Measurements from ENCODE around the gene RALGAPA2. TPM values are rescaled to one million over a fixed set of nuclear protein-coding genes. Genes with fewer than 3 reads are reported as not detected.
"Not testable (repeated sequence)": the region's sequence is repeated elsewhere in the genome, so short reads cannot be mapped to it uniquely, and the experiment has no call there.

The RALGAPA2 gene
- polyA plus RNA-seq, 1 donor from 2014 or later, result 5.4 TPM

GRCh38 chr20:20364593-20365479 is 347.6 kb downstream of the RALGAPA2 start:
- H3K4me1 Mint-ChIP-seq, result peaks cover 7 to 21% (median 15%) of the 10 kb centered on the region in 3 donors
- H3K4me3 Mint-ChIP-seq, result peak overlapping the region in 2 of 4 donors; percentile 41 to 62
- peaks cover 59% of the 10 kb centered on the region for H3K27me3 Mint-ChIP-seq
- H3K36me3 Mint-ChIP-seq, result peaks cover 2% of the 10 kb centered on the region
- H3K27ac Mint-ChIP-seq, result peak overlapping the region; percentile 33 to 86 (median 64)
- H3K9me3 Mint-ChIP-seq, result peaks cover 0 to 2% (median 0%) of the 10 kb centered on the region in 3 donors

GRCh38 chr20:20363799-20364592 is 348.4 kb downstream of the RALGAPA2 start:
- Mint-ChIP-seq H3K9me3 (peaks cover 0 to 2% (median 0%) of the 10 kb centered on the region in 3 donors), H3K27me3 (peaks cover 55% of the 10 kb centered on the region), H3K36me3 (peaks cover 2% of the 10 kb centered on the region), H3K27ac (peak overlapping the region; percentile 25 to 88 (median 27)), H3K4me3 (peak overlapping the region in 3 of 4 donors; percentile 16 to 57 (median 40)), H3K4me1 (peaks cover 8 to 20% (median 13%) of the 10 kb centered on the region in 3 donors)

DNA sequence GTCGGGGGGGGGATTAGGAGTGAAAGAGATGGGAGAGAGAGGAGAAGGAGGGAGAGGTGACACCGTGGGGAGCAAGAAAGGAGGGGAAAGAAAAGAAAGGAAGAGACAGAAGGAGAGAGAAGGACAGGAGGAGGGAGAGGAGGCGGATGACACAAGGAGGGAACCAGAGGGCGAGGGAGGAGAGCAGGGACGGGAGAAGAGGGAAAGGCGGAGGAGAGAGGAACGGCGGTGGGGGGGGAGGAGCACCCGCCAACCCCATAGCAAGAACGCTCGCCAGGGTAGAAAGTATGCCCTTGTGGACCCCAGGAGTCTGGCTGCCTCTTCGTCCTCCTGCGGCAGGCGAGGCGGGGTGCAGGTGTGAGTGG is 349.0 kb downstream of the RALGAPA2 start:
- H3K36me3 Mint-ChIP-seq, result peaks cover 2% of the 10 kb centered on the region
- H3K27ac Mint-ChIP-seq, result peak overlapping the region in 1 of 3 donors; percentile 88
- H3K9me3 Mint-ChIP-seq, result peaks cover 0 to 2% (median 0%) of the 10 kb centered on the region in 3 donors
- peak overlapping the region in 1 of 4 donors; percentile 16 for H3K4me3 Mint-ChIP-seq
- H3K27me3 Mint-ChIP-seq, result peaks cover 55% of the 10 kb centered on the region
- peaks cover 9 to 20% (median 13%) of the 10 kb centered on the region in 3 donors for H3K4me1 Mint-ChIP-seq

DNA sequence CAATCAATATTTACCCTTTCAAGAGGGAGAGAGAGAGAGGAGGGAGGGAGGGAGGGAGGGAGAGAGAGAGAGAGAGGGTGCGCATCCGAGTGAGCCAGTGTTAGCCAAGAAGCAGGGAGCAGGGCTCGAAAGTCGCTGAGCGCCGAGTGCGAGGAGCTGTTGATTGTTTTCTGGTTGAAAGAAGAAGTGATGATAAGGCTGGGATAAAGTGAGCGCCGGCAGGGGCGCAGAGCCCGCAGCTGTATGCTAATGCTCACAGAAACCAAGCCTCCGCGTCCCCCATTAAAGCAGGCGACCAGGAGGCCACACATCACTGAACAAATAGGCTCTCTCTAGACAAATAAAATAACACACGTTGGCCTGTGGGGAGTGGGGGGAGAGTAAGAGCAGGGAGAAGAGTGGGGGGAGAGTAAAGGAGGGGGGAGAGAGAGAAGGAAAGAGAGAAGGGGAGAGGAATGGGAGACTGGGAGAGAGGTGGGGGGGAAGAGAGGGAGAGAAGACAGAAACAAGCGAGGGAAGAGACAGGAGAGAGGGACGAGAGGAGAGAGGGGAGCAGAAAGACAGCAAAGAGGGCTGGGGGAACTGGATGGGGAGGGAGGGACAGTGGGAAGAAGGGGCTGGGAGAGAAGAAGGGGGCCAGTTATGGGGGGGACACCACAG is 349.5 kb downstream of the RALGAPA2 start:
- H3K4me3 Mint-ChIP-seq, result peak overlapping the region in 1 of 4 donors; percentile 83
- peaks cover 55% of the 10 kb centered on the region for H3K27me3 Mint-ChIP-seq
- H3K9me3 Mint-ChIP-seq, result peaks cover 0 to 2% (median 0%) of the 10 kb centered on the region in 3 donors
- H3K36me3 Mint-ChIP-seq, result peaks cover 2% of the 10 kb centered on the region
- no peak overlapping the region for H3K27ac Mint-ChIP-seq
- peaks cover 9 to 20% (median 13%) of the 10 kb centered on the region in 3 donors for H3K4me1 Mint-ChIP-seq

DNA sequence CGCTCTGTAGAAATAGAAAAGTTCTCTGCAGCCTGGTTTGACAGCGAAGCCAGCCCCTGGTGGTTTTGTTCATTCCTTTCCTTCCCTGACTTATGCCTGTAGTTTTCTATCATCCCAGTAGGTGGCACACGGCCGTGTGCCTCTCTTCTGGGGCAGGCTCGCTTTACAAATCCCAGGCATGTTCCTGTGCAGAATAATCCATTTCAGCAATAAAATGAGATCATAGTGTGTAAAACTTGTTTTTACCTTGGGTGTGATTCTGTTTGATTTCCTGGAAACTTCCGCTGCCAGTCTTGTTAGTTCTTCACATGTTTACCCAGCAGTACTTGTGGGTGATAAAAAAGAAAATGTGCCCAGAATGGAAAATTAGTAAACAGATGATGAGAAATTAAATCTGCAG is 352.0 kb downstream of the RALGAPA2 start:
- no peaks in the 10 kb centered on the region for H3K36me3 Mint-ChIP-seq
- peak overlapping the region in 1 of 3 donors; percentile 13 for H3K27ac Mint-ChIP-seq
- H3K4me3 Mint-ChIP-seq, result peak overlapping the region in 1 of 4 donors; percentile 79
- peaks cover 39% of the 10 kb centered on the region for H3K27me3 Mint-ChIP-seq
- no peaks in the 10 kb centered on the region for H3K9me3 Mint-ChIP-seq
- peaks cover 9 to 15% (median 11%) of the 10 kb centered on the region in 3 donors for H3K4me1 Mint-ChIP-seq

DNA sequence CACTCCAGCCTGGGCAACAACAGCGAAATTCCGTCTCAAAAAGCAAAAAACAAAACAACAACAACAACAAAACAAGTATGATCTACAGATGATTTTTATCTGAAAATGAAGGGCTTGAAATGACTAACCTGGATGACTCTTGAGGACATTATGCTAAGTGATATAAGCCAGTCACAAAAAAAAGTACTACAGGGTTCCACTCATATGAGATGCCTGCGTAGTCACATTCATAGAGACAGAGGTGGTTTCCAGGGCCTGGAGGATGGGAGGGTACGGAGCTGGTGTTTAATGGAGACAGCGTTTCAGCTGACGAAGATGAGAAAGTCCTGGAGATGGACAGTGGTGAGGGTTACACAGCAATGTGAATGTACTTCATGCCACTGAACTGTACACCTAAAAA is 352.8 kb downstream of the RALGAPA2 start:
- Mint-ChIP-seq H3K4me3 (no peak overlapping the region), H3K4me1 (peaks cover 7 to 13% (median 11%) of the 10 kb centered on the region in 3 donors), H3K36me3 (no peaks in the 10 kb centered on the region), H3K27ac (no peak overlapping the region), H3K27me3 (peaks cover 31% of the 10 kb centered on the region), H3K9me3 (no peaks in the 10 kb centered on the region)

- Mint-ChIP-seq H3K27ac (no peak overlapping the region), H3K4me1 (peaks cover 7 to 13% (median 9%) of the 10 kb centered on the region in 3 donors), H3K4me3 (no peak overlapping the region), H3K27me3 (peaks cover 27% of the 10 kb centered on the region), H3K36me3 (no peaks in the 10 kb centered on the region), H3K9me3 (no peaks in the 10 kb centered on the region)
Measured at GRCh38 chr20:20358801-20359200, 353.6 kb downstream of the RALGAPA2 start.

GRCh38 chr20:20355503-20355902 is 356.9 kb downstream of the RALGAPA2 start:
- H3K27ac Mint-ChIP-seq, H3K27me3 Mint-ChIP-seq: not testable (repeated sequence)

GRCh38 chr20:20353576-20353975 is 358.9 kb downstream of the RALGAPA2 start:
- Mint-ChIP-seq H3K4me3 (no peak overlapping the region), H3K36me3 (no peaks in the 10 kb centered on the region), H3K4me1 (peaks cover 0 to 1% (median 0%) of the 10 kb centered on the region in 3 donors), H3K27ac (no peak overlapping the region), H3K9me3 (no peaks in the 10 kb centered on the region), H3K27me3 (peaks cover 4% of the 10 kb centered on the region)

More at GRCh38 chr20:20355503-20355902, 356.9 kb downstream of the RALGAPA2 start:
- H3K36me3 Mint-ChIP-seq, H3K4me1 Mint-ChIP-seq, H3K9me3 Mint-ChIP-seq, H3K4me3 Mint-ChIP-seq: not testable (repeated sequence)

- no peaks in the 10 kb centered on the region for H3K4me1 Mint-ChIP-seq
- peaks cover 0 to 12% (median 12%) of the 10 kb centered on the region in 3 donors for H3K9me3 Mint-ChIP-seq
- H3K27ac Mint-ChIP-seq, result no peak overlapping the region
- peaks cover 6% of the 10 kb centered on the region for H3K36me3 Mint-ChIP-seq
- peaks cover 17% of the 10 kb centered on the region for H3K27me3 Mint-ChIP-seq
- H3K4me3 Mint-ChIP-seq, result no peak overlapping the region
Measured at GRCh38 chr20:20344476-20344875, 368.0 kb downstream of the RALGAPA2 start.

DNA sequence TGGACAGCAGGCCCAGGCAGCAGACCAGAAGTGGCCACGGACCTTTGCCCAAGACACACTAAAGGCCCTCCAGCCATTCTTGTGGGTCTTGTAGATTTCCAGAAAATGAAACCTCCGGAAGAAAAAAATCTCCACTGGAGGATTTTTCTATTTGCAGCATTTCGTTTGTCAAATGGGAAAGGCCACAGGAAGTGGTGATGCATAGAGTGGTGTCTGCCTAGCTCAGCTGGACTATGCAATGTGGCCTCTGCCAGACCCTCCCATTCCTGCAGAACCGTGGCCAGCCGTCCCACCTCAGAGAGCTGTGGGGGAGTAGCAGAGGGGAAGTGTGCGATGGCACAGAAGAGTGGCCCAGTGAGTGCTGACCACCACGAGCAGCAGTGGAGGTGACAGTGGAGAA is 368.5 kb downstream of the RALGAPA2 start:
- Mint-ChIP-seq H3K4me1 (no peaks in the 10 kb centered on the region), H3K27ac (no peak overlapping the region), H3K27me3 (peaks cover 17% of the 10 kb centered on the region), H3K9me3 (peaks cover 0 to 12% (median 12%) of the 10 kb centered on the region in 3 donors), H3K4me3 (no peak overlapping the region), H3K36me3 (peaks cover 6% of the 10 kb centered on the region)

Data from IgD-negative memory B cell (primary cell).